Progenitor cell of endocrine pancreas (in vitro differentiated cells): ENCODE results near the gene ZFP1. TPM values are rescaled to one million over a fixed set of nuclear protein-coding genes. Genes with fewer than 3 reads are reported as not detected.
"Not testable (repeated sequence)": the region's sequence is repeated elsewhere in the genome, so short reads cannot be mapped to it uniquely, and the experiment has no call there.

Experiments
- DNase-seq: peaks from one replicate; pipeline ENCODE4 v3.0.0; 2021; ENCODE audit warnings: low spot score; ENCODE audit not compliant: unreplicated experiment
- H3K27ac Mint-ChIP-seq: 2 replicates; pipeline ENCODE4 v1.8.0; 2021; ENCODE audit warnings: mild to moderate bottlenecking, moderate library complexity, mixed read lengths
- H3K27me3 Mint-ChIP-seq: 2 replicates; pipeline ENCODE4 v1.8.0; 2021; ENCODE audit warnings: mixed read lengths
- H3K36me3 Mint-ChIP-seq: 2 replicates; pipeline ENCODE4 v1.8.0; 2022; ENCODE audit warnings: mixed read lengths; ENCODE audit not compliant: insufficient read depth
- H3K4me1 Mint-ChIP-seq: 2 replicates; pipeline ENCODE4 v1.8.0; 2021; ENCODE audit warnings: low read depth, mixed read lengths
- H3K4me3 Mint-ChIP-seq: 2 replicates; pipeline ENCODE4 v1.8.0; 2021; ENCODE audit warnings: low read depth, mild to moderate bottlenecking, moderate library complexity, mixed read lengths
- H3K9me3 Mint-ChIP-seq: 2 replicates; pipeline ENCODE4 v1.8.0; 2021; ENCODE audit warnings: low read depth, mixed read lengths
- total RNA-seq: library from RNA; stranded (reverse); gene quantifications from 2 replicates; pipeline ENCODE4 v1.2.1, GENCODE V29; 2021
- TF ChIP-seq, protein P1 (sequence below): fragments of 200-600 bp; sonication (generic); IDR thresholded peaks from one replicate; pipeline ENCODE4 v1.5.0; 2021; ENCODE audit warnings: antibody characterized with exemption, mild to moderate bottlenecking; ENCODE audit not compliant: unreplicated experiment

The ZFP1 gene
- total RNA-seq, 1 donor from 2014 or later, result 17.5 TPM

DNA sequence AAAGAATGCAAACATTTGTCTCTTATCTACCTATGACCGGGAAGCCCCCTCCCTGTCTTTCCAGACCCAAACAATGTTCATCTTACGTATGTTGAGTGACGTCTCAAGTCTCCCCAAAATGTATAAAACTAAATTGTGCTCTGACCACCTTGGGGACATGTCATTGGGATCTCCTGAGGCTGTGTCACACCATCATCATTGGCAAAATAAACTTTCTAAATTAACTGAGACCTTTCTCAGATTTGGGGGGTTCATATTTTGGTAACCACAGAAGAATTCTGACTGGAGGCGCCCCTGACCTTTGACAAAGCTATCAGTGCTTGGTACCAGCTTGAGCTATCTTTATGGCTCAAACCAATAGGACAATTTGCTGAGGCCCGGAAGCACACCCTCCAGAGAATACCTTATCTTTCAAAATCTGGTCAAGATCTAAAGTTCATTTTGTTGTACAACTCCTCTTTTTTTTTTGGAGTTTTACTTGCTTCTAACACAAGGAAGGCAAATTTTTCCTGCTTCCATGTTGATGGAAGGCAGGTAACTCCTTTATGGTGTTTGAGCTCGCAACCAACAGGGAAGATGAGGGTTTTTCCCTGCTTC lies 29.3 kb upstream of the ZFP1 start:
- Mint-ChIP-seq H3K27ac (no peak overlapping the region), H3K9me3 (peaks cover 12% of the 10 kb centered on the region), H3K4me3 (no peak overlapping the region), H3K36me3 (no peaks in the 10 kb centered on the region), H3K27me3 (no peaks in the 10 kb centered on the region), H3K4me1 (no peaks in the 10 kb centered on the region)
- no peak for DNase-seq
- TF ChIP-seq, protein P1, sequence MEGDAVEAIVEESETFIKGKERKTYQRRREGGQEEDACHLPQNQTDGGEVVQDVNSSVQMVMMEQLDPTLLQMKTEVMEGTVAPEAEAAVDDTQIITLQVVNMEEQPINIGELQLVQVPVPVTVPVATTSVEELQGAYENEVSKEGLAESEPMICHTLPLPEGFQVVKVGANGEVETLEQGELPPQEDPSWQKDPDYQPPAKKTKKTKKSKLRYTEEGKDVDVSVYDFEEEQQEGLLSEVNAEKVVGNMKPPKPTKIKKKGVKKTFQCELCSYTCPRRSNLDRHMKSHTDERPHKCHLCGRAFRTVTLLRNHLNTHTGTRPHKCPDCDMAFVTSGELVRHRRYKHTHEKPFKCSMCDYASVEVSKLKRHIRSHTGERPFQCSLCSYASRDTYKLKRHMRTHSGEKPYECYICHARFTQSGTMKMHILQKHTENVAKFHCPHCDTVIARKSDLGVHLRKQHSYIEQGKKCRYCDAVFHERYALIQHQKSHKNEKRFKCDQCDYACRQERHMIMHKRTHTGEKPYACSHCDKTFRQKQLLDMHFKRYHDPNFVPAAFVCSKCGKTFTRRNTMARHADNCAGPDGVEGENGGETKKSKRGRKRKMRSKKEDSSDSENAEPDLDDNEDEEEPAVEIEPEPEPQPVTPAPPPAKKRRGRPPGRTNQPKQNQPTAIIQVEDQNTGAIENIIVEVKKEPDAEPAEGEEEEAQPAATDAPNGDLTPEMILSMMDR, result no peak

DNA sequence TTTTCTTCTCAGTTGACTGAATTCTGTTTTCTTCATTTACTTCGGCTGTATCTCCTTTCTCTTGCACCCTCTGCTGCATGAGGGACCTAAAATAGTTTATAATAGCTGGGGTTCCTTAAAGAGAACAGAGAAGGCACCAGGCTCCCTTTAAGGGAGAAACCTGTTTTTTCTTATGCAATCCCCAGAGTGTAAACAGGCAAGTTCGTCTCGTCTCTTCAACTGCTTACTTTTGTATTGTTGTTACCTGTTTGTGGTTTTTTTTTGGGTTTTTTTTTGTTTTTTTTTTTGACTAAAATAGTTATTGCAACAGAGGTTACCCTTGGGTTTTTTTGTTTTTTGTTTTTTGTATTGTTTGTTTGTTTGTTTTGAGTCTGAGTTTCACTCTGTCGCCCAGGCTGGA lies 28.1 kb upstream of the ZFP1 start:
- Mint-ChIP-seq H3K36me3 (no peaks in the 10 kb centered on the region), H3K9me3 (peaks cover 12% of the 10 kb centered on the region), H3K4me1 (no peaks in the 10 kb centered on the region), H3K4me3 (no peak overlapping the region), H3K27ac (no peak overlapping the region), H3K27me3 (no peaks in the 10 kb centered on the region)
- TF ChIP-seq, protein P1, result no peak
- DNase-seq, result no peak

DNA sequence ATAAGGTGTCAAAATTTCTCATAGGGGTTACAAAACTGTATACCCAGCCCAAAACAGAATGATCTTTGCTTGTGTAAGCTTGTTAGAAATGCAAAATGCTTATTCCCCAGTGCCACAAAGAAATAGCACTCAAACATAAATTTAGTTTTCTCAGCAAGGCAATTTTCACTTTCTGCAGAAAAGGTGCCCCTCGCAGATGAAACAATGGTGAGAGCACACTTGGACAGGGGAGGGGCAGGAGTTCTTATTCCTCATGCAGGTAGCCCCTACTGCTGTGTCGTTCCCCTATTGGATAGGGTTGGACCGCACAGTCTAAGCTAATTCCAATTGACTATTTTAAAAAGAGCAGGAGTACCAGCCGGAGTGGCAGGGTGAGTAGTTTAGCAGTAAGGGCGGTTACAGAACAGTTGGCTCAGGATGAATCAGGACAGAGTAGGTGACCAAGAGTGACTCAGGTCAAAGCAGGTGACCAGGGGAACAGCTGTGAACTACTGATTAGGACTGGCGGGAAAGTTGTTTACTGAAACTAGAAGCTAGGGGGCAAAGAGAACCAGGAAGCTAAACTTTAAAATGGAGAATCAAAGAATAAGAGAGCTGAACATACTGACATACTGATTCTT lies 26.3 kb upstream of the ZFP1 start:
- Mint-ChIP-seq H3K36me3 (peaks cover 2% of the 10 kb centered on the region), H3K27ac (no peak overlapping the region), H3K9me3 (peaks cover 12% of the 10 kb centered on the region), H3K4me3 (no peak overlapping the region), H3K4me1 (no peaks in the 10 kb centered on the region), H3K27me3 (no peaks in the 10 kb centered on the region)
- TF ChIP-seq, protein P1, result no peak
- no peak for DNase-seq

DNA sequence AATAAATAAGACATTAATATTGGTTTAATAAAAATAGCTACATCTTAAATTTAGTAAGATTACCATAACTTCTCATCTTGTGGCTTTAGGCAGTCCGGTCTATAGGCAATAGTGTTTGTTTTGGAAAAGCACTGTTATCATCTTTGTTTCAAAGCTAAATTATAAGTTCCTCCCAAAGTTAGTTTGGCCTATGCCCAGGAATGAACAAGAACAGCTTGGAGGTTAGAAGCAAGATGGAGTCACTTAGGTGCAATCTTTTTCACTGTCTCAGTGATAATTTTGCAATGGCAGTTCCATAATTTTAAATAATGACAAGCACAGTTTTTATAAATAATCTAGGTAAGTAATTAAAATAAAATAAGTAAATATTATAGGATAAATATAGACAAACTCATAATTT lies 25.7 kb upstream of the ZFP1 start:
- Mint-ChIP-seq H3K9me3 (peaks cover 15% of the 10 kb centered on the region), H3K4me1 (no peaks in the 10 kb centered on the region), H3K27me3 (no peaks in the 10 kb centered on the region), H3K36me3 (peaks cover 4% of the 10 kb centered on the region), H3K4me3 (no peak overlapping the region), H3K27ac (no peak overlapping the region)
- TF ChIP-seq, protein P1, result no peak
- no peak for DNase-seq

GRCh38 chr16:75127713-75128415 lies 20.5 kb upstream of the ZFP1 start:
- Mint-ChIP-seq H3K4me3 (no peak overlapping the region), H3K27me3 (no peaks in the 10 kb centered on the region), H3K9me3 (peaks cover 6% of the 10 kb centered on the region), H3K4me1 (peaks cover 3% of the 10 kb centered on the region), H3K36me3 (peaks cover 5% of the 10 kb centered on the region), H3K27ac (no peak overlapping the region)
- no peak for DNase-seq
- TF ChIP-seq, protein P1, result no peak

DNA sequence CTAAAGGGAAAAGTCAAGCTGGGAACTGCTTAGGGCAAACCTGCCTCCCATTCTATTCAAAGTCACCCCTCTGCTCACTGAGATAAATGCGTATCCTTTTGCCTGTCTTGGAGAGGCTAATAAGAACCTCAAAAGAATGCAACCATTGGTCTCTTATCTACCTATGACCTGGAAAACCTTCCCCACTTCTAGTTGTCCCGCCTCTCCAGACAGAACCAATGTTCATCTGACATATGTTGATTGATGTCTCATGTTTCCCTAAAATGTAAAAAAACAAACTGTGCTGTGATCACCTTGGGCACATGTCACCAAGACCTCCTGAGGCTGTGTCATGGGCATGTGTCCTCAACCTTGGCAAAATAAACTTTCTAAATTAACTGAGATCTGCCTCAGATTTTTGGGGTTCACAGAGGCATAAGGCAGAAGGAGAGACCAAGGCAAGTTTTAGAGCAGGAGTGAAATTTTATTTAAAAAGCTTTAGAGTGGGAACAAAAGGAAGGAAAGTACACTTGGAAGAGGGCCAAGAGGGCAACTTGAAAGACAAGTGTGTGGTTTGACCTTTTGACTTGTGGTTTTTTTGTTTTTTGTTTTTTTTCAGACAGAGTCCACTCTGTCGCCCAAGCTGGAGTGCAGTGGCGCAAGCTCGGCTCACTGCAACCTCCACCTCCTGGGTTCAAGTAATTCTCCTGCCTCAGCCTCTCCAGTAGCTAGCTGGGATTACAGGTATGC lies 18.7 kb upstream of the ZFP1 start:
- not testable (repeated sequence) for H3K4me1 Mint-ChIP-seq, H3K27ac Mint-ChIP-seq, DNase-seq, H3K27me3 Mint-ChIP-seq, H3K9me3 Mint-ChIP-seq, H3K36me3 Mint-ChIP-seq, H3K4me3 Mint-ChIP-seq
